K562 (cell line): ENCODE results near the gene UNC5C. TPM values are rescaled to one million over a fixed set of nuclear protein-coding genes. Genes with fewer than 3 reads are reported as not detected.

Experiments used
- ATAC-seq: fragments of 200-7000 bp; cut with Tn5 transposase; 3 replicates; pipeline ENCODE4 v1.9.1; 2020; ENCODE audit warnings: moderate library complexity
- BruUV-seq: library from RNA; stranded (reverse); fragments of 400-500 nt; replicated peaks from 2 replicates; lab custom pipeline; 2021; lab: Mats Ljungman, UMichigan
- CTCF ChIA-PET: fragments of 300-600 bp; formaldehyde crosslinking; extraction: SDS; loops from one replicate; lab custom pipeline; 2021; ENCODE audit warnings: low intra/inter-chr PET ratio; lab: Yijun Ruan, JAX
- POLR2A ChIA-PET: fragments of 300-600, 350-650 bp; sonication (Branson Sonifier 250); formaldehyde crosslinking; extraction: SDS; loops from one replicate; lab custom pipeline; 2021; ENCODE audit warnings: antibody characterized with exemption, inconsistent platforms; lab: Yijun Ruan, JAX
- DNase-seq, 4 experiments: peaks; one replicate each; pipeline versions ENCODE4 v3.0.0 to v3.0.0-alpha.2; 2011 to 2018; ENCODE audit warnings: low spot score in 3 of 4, mixed read lengths in 3 of 4; ENCODE audit errors: extremely low read depth in 1 of 4
- FAIRE-seq: peaks from 2 replicates; lab custom pipeline; 2011; peaks lifted over from hg19 to GRCh38; lab: Jason Lieb, UNC
- H2AFZ ChIP-seq: 2 replicates; pipeline ENCODE4 v1.6.0; 2011; ENCODE audit warnings: low read depth, low read length, control low read depth, inconsistent platforms
- H3K27ac ChIP-seq: fragments of 200-600 bp; 3 replicates; pipeline ENCODE4 v1.8.0; 2011; ENCODE audit warnings: low read depth, mild to moderate bottlenecking, control low read depth, inconsistent platforms, low read length, moderate library complexity, mixed read lengths; ENCODE audit errors: extremely low read depth
- H3K27me3 ChIP-seq, 2 experiments: fragments of 300-600 bp in 1 of 2; 2 replicates in 1 of 2; 3 replicates in 1 of 2; pipeline versions ENCODE4 v1.6.0 to v1.8.0; 2011; ENCODE audit warnings: inconsistent platforms in 2 of 2, low read length in 2 of 2, mild to moderate bottlenecking in 1 of 2, mixed read lengths in 1 of 2, moderate library complexity in 1 of 2; ENCODE audit not compliant: control insufficient read depth in 2 of 2, insufficient read depth in 2 of 2
- H3K36me3 ChIP-seq: fragments of 300-600 bp; 3 replicates; pipeline ENCODE4 v1.8.0; 2011; ENCODE audit warnings: mild to moderate bottlenecking, low read length, inconsistent platforms; ENCODE audit not compliant: control insufficient read depth, insufficient read depth
- H3K4me1 ChIP-seq, 2 experiments: fragments of 200-600 bp in 1 of 2; replicated peaks in 1 of 2; 2 replicates in 1 of 2; 3 replicates in 1 of 2; pipeline versions ENCODE4 v1.5.1 to v1.8.0; 2011; ENCODE audit warnings: inconsistent platforms in 2 of 2, low read length in 2 of 2, mild to moderate bottlenecking in 1 of 2, mixed read lengths in 1 of 2, moderate library complexity in 1 of 2; ENCODE audit not compliant: control insufficient read depth in 2 of 2, insufficient read depth in 2 of 2
- H3K4me2 ChIP-seq: 2 replicates; pipeline ENCODE4 v1.6.1; 2011; ENCODE audit warnings: low read length, control low read depth, inconsistent platforms, mixed read lengths; ENCODE audit not compliant: insufficient read depth
- H3K4me3 ChIP-seq: fragments of 200-600 bp; sonication (generic), shearing (Covaris generic); 2 replicates; pipeline ENCODE4 v1.5.1; 2016; ENCODE audit warnings: control low read depth, inconsistent platforms
- H3K79me2 ChIP-seq: fragments of 200-600 bp; 3 replicates; pipeline ENCODE4 v1.8.0; 2011; ENCODE audit warnings: low read length, inconsistent platforms; ENCODE audit not compliant: control insufficient read depth, insufficient read depth
- H3K9ac ChIP-seq, 2 experiments: 2 replicates each; pipeline versions ENCODE4 v1.6.0 to v1.6.1; 2011; ENCODE audit warnings: low read depth in 2 of 2, low read length in 2 of 2, control low read depth in 1 of 2, inconsistent platforms in 1 of 2, mild to moderate bottlenecking in 1 of 2, mixed read lengths in 1 of 2; ENCODE audit not compliant: insufficient read depth in 1 of 2
- H3K9me1 ChIP-seq: one replicate; pipeline ENCODE4 v1.6.0; 2011; ENCODE audit warnings: inconsistent platforms, mild to moderate bottlenecking, low read length, moderate library complexity; ENCODE audit not compliant: control insufficient read depth, insufficient read depth
- H3K9me3 ChIP-seq: replicated peaks from 2 replicates; pipeline ENCODE4 v1.5.1; 2011; ENCODE audit warnings: low read depth, low read length, inconsistent platforms; ENCODE audit not compliant: control insufficient read depth, insufficient read depth
- H4K20me1 ChIP-seq: replicated peaks from 2 replicates; pipeline ENCODE4 v1.6.1; 2011; ENCODE audit warnings: low read length, inconsistent platforms, mixed read lengths; ENCODE audit not compliant: control insufficient read depth, insufficient read depth
- ASH1L ChIP-seq: fragments of 450-650 bp; IDR thresholded peaks from 2 replicates; pipeline ENCODE4 v1.6.1; 2018; ENCODE audit warnings: borderline replicate concordance, mild to moderate bottlenecking, low read depth; ENCODE audit not compliant: partially characterized antibody
- CREBBP ChIP-seq: IDR thresholded peaks from one replicate; pipeline ENCODE4 v1.6.1; 2012; ENCODE audit warnings: low read depth, mild to moderate bottlenecking, control low read depth, inconsistent platforms, low read length
- CREM ChIP-seq: IDR thresholded peaks from 2 replicates; pipeline ENCODE4 v1.6.1; 2014; ENCODE audit warnings: antibody characterized with exemption, low read depth
- KLF10 ChIP-seq: fragments of 250-450 bp; sonication (Bioruptor Pico); IDR thresholded peaks from 2 replicates; pipeline ENCODE4 v1.6.1; 2021; ENCODE audit warnings: matching md5 sums
- LARP7 ChIP-seq: fragments of 450-650 bp; IDR thresholded peaks from 2 replicates; pipeline ENCODE4 v1.6.1; 2016
- NFE2L1 ChIP-seq: fragments of 450-650 bp; IDR thresholded peaks from 2 replicates; pipeline ENCODE4 v1.6.1; 2016; ENCODE audit warnings: missing genetic modification characterization, low read depth, mild to moderate bottlenecking, missing compliant biosample characterization, moderate library complexity, borderline replicate concordance
- PHF20 ChIP-seq: fragments of 450-650 bp; IDR thresholded peaks from 2 replicates; pipeline ENCODE4 v1.6.1; 2018; ENCODE audit not compliant: partially characterized antibody
- ZC3H4 ChIP-seq: sonication (generic); formaldehyde crosslinking; IDR thresholded peaks from 2 replicates; pipeline ENCODE4 v1.9.0; 2021; ENCODE audit warnings: missing genetic modification reagents, borderline replicate concordance
- ZNF184 ChIP-seq: sonication (generic); formaldehyde crosslinking; IDR thresholded peaks from 2 replicates; pipeline ENCODE4 v1.5.0; 2020; ENCODE audit warnings: missing genetic modification reagents
- ZNF444 ChIP-seq: fragments of 250-450 bp; sonication (Bioruptor Pico); IDR thresholded peaks from 2 replicates; pipeline ENCODE4 v1.4.0; 2020; ENCODE audit warnings: mild to moderate bottlenecking, moderate library complexity
- ZNF717 ChIP-seq: fragments of 250-450 bp; sonication (Bioruptor Pico); IDR thresholded peaks from 2 replicates; pipeline ENCODE4 v1.5.0; 2021
- WGBS: fragments of 100-300 bp; shearing (Covaris generic); methylation state at CpG from one replicate; pipeline ENCODE4 v1.1.6; 2016; ENCODE audit warnings: low coverage, mixed read lengths; ENCODE audit not compliant: insufficient coverage; ENCODE audit errors: missing lambda C conversion rate; 5-methylcytosine and 5-hydroxymethylcytosine counted together
- in situ Hi-C: fragments of 300-500 bp; cut with MboI; formaldehyde crosslinking; loops from 4 replicates; pipeline ENCODE4 v1.15.0; 2018; ENCODE audit warnings: inconsistent platforms, mixed read lengths
- intact Hi-C: fragments of 100-400 bp; cut with micrococcal nuclease; formaldehyde crosslinking; loops from 2 replicates; pipeline ENCODE4 v1.14.2; 2022
- polyA plus RNA-seq, 8 experiments: library from polyadenylated mRNA; depleted of rRNA in 4 of 8; stranded (reverse) in 5 of 8; unstranded in 3 of 8; fragments of >200 nt; fragmentation: Nextera tagmentation in 2 of 8; fragmentation: Illumina TruSeq in 1 of 8; extraction: Ambion mirVana in 2 of 8; extraction: Trizol in 1 of 8; gene quantifications; 2 replicates each; pipeline versions ENCODE4 v1.2.1 to v1.2.3, GENCODE V29; 2011 to 2014; ENCODE audit warnings: inconsistent platforms in 1 of 8, missing spikeins in 1 of 8
- total RNA-seq, 7 experiments: library from RNA; depleted of rRNA in 6 of 7; stranded (reverse); fragments of >200 nt in 6 of 7; fragmentation: Illumina TruSeq in 2 of 7; extraction: Trizol in 2 of 7; gene quantifications; 2 replicates each; pipeline versions ENCODE4 v1.2.1 to v1.2.3, GENCODE V29; 2011 to 2021; ENCODE audit warnings: low replicate concordance in 1 of 7
- TF ChIP-seq, protein P1 (sequence below): fragments of 450-650 bp; IDR thresholded peaks from 2 replicates; pipeline ENCODE4 v1.6.1; 2016; ENCODE audit warnings: low read depth

The UNC5C gene
- total and polyA plus RNA-seq, 9 of the 15 experiments (the other 6 are each of a cell fraction or from before 2014, with no cell fraction given), result under 0.01 to 0.10 (median 0.03) TPM; not detected in 1

DNA sequence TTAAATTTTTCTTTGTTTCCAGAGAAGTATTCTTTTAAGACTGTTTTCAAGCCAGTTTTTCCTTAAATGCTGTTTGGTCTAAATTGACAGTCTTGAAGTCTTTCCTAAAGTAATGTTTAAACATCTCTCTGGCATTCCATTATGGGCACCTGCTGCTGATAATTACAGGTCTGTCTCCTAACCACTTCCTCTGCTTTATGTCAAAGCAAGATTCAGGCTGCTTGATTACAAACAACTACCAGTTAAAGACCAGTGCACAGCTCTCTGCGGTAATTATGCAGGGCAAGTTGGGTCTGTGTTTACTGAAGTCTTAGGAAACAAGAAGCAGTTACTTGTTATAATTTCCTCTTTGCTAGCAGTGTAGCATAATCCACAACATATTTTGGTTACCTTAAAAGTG lies 17.6 kb downstream of the UNC5C start:
- Histone ChIP-seq H3K4me1 (no peaks in the 10 kb centered on the region), H2AFZ (no peak overlapping the region), H3K9me1 (no peaks in the 10 kb centered on the region), H3K9ac (no peak overlapping the region), H3K36me3 (no peaks in the 10 kb centered on the region), H4K20me1 (no peaks in the 10 kb centered on the region), H3K79me2 (no peaks in the 10 kb centered on the region), H3K27ac (no peak overlapping the region), H3K27me3 (no peaks in the 10 kb centered on the region)
- ChIA-PET CTCF (no interaction called here), POLR2A (no interaction called here)
- ATAC-seq (no peak), DNase-seq (no peak)
- BruUV-seq, result no TSS peak
- intact Hi-C loops, result no loop called here
- 0% methylated on average over 1 of the region's 1 CpG for WGBS
- TF ChIP-seq ZNF184 (CRISPR knock-in tag), result no peak
- TF ChIP-seq, protein P1, sequence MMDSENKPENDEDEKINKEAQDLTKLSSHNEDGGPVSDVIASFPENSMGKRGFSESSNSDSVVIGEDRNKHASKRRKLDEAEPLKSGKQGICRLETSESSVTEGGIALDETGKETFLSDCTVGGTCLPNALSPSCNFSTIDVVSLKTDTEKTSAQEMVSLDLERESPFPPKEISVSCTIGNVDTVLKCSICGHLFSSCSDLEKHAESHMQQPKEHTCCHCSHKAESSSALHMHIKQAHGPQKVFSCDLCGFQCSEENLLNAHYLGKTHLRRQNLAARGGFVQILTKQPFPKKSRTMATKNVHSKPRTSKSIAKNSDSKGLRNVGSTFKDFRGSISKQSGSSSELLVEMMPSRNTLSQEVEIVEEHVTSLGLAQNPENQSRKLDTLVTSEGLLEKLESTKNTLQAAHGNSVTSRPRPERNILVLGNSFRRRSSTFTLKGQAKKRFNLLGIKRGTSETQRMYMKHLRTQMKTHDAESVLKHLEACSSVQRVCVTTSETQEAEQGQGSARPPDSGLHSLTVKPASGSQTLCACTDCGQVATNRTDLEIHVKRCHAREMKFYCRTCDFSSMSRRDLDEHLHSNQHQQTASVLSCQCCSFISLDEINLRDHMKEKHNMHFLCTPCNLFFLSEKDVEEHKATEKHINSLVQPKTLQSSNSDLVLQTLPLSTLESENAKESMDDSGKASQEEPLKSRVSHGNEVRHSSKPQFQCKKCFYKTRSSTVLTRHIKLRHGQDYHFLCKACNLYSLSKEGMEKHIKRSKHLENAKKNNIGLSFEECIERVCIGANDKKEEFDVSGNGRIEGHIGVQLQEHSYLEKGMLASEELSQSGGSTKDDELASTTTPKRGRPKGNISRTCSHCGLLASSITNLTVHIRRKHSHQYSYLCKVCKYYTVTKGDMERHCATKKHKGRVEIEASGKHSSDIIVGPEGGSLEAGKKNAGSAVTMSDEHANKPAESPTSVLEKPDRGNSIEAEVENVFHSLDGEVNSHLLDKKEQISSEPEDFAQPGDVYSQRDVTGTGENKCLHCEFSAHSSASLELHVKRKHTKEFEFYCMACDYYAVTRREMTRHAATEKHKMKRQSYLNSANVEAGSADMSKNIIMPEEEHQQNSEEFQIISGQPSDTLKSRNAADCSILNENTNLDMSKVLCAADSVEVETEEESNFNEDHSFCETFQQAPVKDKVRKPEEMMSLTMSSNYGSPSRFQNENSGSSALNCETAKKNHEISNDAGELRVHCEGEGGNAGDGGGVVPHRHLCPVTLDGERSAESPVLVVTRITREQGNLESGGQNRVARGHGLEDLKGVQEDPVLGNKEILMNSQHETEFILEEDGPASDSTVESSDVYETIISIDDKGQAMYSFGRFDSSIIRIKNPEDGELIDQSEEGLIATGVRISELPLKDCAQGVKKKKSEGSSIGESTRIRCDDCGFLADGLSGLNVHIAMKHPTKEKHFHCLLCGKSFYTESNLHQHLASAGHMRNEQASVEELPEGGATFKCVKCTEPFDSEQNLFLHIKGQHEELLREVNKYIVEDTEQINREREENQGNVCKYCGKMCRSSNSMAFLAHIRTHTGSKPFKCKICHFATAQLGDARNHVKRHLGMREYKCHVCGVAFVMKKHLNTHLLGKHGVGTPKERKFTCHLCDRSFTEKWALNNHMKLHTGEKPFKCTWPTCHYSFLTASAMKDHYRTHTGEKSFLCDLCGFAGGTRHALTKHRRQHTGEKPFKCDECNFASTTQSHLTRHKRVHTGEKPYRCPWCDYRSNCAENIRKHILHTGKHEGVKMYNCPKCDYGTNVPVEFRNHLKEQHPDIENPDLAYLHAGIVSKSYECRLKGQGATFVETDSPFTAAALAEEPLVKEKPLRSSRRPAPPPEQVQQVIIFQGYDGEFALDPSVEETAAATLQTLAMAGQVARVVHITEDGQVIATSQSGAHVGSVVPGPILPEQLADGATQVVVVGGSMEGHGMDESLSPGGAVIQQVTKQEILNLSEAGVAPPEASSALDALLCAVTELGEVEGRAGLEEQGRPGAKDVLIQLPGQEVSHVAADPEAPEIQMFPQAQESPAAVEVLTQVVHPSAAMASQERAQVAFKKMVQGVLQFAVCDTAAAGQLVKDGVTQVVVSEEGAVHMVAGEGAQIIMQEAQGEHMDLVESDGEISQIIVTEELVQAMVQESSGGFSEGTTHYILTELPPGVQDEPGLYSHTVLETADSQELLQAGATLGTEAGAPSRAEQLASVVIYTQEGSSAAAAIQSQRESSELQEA, result no peak
- no peak for TF ChIP-seq LARP7
- no peak for TF ChIP-seq ZNF444 (CRISPR knock-in tag)
- no peak for TF ChIP-seq CREM
- TF ChIP-seq NFE2L1 (tag), result no peak
- TF ChIP-seq ASH1L, result no peak
- no peak for TF ChIP-seq ZNF717 (CRISPR knock-in tag)
- no peak for TF ChIP-seq PHF20
- no peak for TF ChIP-seq KLF10 (CRISPR knock-in tag)
- no peak for TF ChIP-seq CREBBP
- TF ChIP-seq ZC3H4 (CRISPR knock-in tag), result no peak
- TF ChIP-seq, all 486 proteins: peak for 0
- Histone ChIP-seq H3K4me2 (no peak overlapping the region), H3K9me3 (no peaks in the 10 kb centered on the region), H3K4me3 (no peak overlapping the region)
- FAIRE-seq, result no peak
- in situ Hi-C loops, result no loop called here
